Measurements from ENCODE around the gene MEGF6. TPM values are rescaled to one million over a fixed set of nuclear protein-coding genes. Genes with fewer than 3 reads are reported as not detected.

Gene MEGF6
- total and polyA plus RNA-seq, 2 of the 8 experiments (the other 6 are each of a cell fraction or from before 2014, with no cell fraction given), result 4.1 to 14.8 TPM

- no peak overlapping the region for H2AFZ ChIP-seq (ENCODE audit: low read length)
- no peaks in the 10 kb centered on the region for H3K27me3 ChIP-seq (replicated peaks in 1 of 4; ENCODE audit: control insufficient read depth in 3 of 4, extremely low read depth in 1 of 4, insufficient read depth in 3 of 4, low read length in 3 of 4)
- H3K14ac ChIP-seq (ENCODE audit: insufficient read length), result no peak overlapping the region
- no peak overlapping the region for H3K4me2 ChIP-seq (ENCODE audit: insufficient read depth in 1 of 2, low read depth in 2 of 2, low read length in 2 of 2)
- FAIRE-seq (no peak), DNase-seq (ENCODE audit: low read depth in 1 of 2, low spot score in 2 of 2) (no peak)
- H3K4me3 ChIP-seq (ENCODE audit: extremely low read depth in 1 of 4, insufficient read depth in 2 of 4, low read depth in 3 of 4, low read length in 4 of 4), result no peak overlapping the region
- no peak overlapping the region for H3K23ac ChIP-seq (ENCODE audit: insufficient read length)
- H2BK15ac ChIP-seq (ENCODE audit: low read length), result peak overlapping the region; percentile 61; the same call in 1 of the 2 replicates
- H2BK5ac ChIP-seq (ENCODE audit: low read depth, low read length), result no peak overlapping the region
- no peak overlapping the region for H2BK120ac ChIP-seq (replicated peaks; ENCODE audit: low read depth, low read length)
- H4K20me1 ChIP-seq (replicated peaks in 1 of 2; ENCODE audit: control insufficient read depth in 1 of 2, insufficient read depth in 2 of 2, low read length in 2 of 2), result peaks cover 0 to 6% of the 10 kb centered on the region in 2 experiments
- no peak overlapping the region for H4K91ac ChIP-seq (replicated peaks; ENCODE audit: insufficient read length, low read length)
- no peaks in the 10 kb centered on the region for H3K79me2 ChIP-seq (ENCODE audit: control insufficient read depth in 1 of 2, insufficient read depth in 2 of 2, low read length in 2 of 2)
- POLR2A ChIA-PET (ENCODE audit: partially characterized antibody), result interaction anchor here (1.2 kb wide), 1 partner anchor 11 kb away, joined by 3 read pairs; no protein-coding TSS in a partner anchor
- no peaks in the 10 kb centered on the region for H3K4me1 ChIP-seq (replicated peaks in 1 of 4; ENCODE audit: control insufficient read depth in 3 of 4, insufficient read depth in 4 of 4, low read length in 3 of 4)
- peak overlapping the region; percentile 57; the same call in 1 of the 2 replicates for H4K8ac ChIP-seq (ENCODE audit: extremely low read depth, insufficient read depth, low read length)
- no peak overlapping the region for H4K5ac ChIP-seq (ENCODE audit: insufficient read length, low read depth, low read length)
- no peak overlapping the region for H3K4ac ChIP-seq (replicated peaks; ENCODE audit: insufficient read length, low read depth, low read length)
- H2BK20ac ChIP-seq (ENCODE audit: low read length), result no peak overlapping the region
- no peak overlapping the region for H3K27ac ChIP-seq (ENCODE audit: low read depth, low read length)
- H3K79me1 ChIP-seq (ENCODE audit: low read depth, low read length), result no peaks in the 10 kb centered on the region; the same call in 1 of the 2 replicates
- H3K56ac ChIP-seq (replicated peaks; ENCODE audit: insufficient read length, low read depth, low read length), result no peak overlapping the region
- H3K36me3 ChIP-seq (ENCODE audit: control insufficient read depth in 2 of 4, insufficient read depth in 4 of 4, low read length in 3 of 4), result no peaks in the 10 kb centered on the region
- CTCF ChIA-PET (ENCODE audit: partially characterized antibody), result interaction anchor here (0.7 to 7.2 kb wide), 22 partner anchors 11 to 158 kb away, joined by 3 to 148 read pairs (median 5); no protein-coding TSS in a partner anchor
- no peak overlapping the region for H3K18ac ChIP-seq (ENCODE audit: extremely low read depth, low read length)
- no peak overlapping the region for H3K9ac ChIP-seq (replicated peaks in 1 of 4; ENCODE audit: extremely low read depth in 1 of 4, low read depth in 3 of 4, low read length in 3 of 4)
- H3K23me2 ChIP-seq (ENCODE audit: low read depth, low read length), result no peaks in the 10 kb centered on the region
- no peak overlapping the region; the same call in 1 of the 2 replicates for H2BK12ac ChIP-seq (ENCODE audit: low read depth, low read length)
- no peak overlapping the region for H2AK5ac ChIP-seq (ENCODE audit: low read depth, low read length)
- no peaks in the 10 kb centered on the region for H3K9me3 ChIP-seq (ENCODE audit: insufficient read depth in 2 of 2, low read depth in 1 of 2, low read length in 1 of 2)
- 89% methylated on average over 26 of the region's 27 CpGs; no CpG with 5 or more reads in 1 of the 2 experiments for WGBS, 2 experiments (ENCODE audit: extremely low coverage in 1 of 2, insufficient coverage in 1 of 2, insufficient read length in 1 of 2, insufficient replicate concordance in 2 of 2, low coverage in 1 of 2, low lambda C conversion rate in 2 of 2, missing lambda C conversion rate in 1 of 2)
- no peak for TF ChIP-seq TAF7 (optimal IDR thresholded peaks at IDR 0.05; ENCODE audit: borderline replicate concordance, low read depth, low read length)
- TF ChIP-seq SIRT6 (IDR thresholded peaks at IDR 0.05; ENCODE audit: low read length), result no peak
- TF ChIP-seq TAF1 (IDR thresholded peaks at IDR 0.05; ENCODE audit: low read depth, low read length), result no peak
- TF ChIP-seq ASH2L (IDR thresholded peaks at IDR 0.05; ENCODE audit: low read length), result no peak
- no peak for TF ChIP-seq EZH2 (IDR thresholded peaks at IDR 0.05; ENCODE audit: low read depth, low read length, severe bottlenecking)
- TF ChIP-seq BACH1 (IDR thresholded peaks at IDR 0.05; ENCODE audit: low read length), result no peak
- no peak for TF ChIP-seq CBX5 (IDR thresholded peaks at IDR 0.05; ENCODE audit: low read depth, low read length)
- TF ChIP-seq JUN (IDR thresholded peaks at IDR 0.05; ENCODE audit: low read depth, low read length), result no peak
- TF ChIP-seq TCF12 (IDR thresholded peaks at IDR 0.05; ENCODE audit: low read depth, low read length), result no peak
- TF ChIP-seq CTBP2 (IDR thresholded peaks at IDR 0.05; ENCODE audit: borderline replicate concordance, insufficient read depth, insufficient read length, low read length), result no peak
- TF ChIP-seq ATF3 (IDR thresholded peaks at IDR 0.05; ENCODE audit: insufficient read depth, low read depth, low read length), result no peak
Observed at GRCh38 chr1:3566003-3566885, 45.1 kb downstream of the MEGF6 start.

Measured in H1 (cell line).